NCI-H345 treated with DMSO at 0.1 percent for 48 hours (cell line): ENCODE measurements around the gene RPL31.

Experiments
- DNase-seq: peaks from one replicate; lab custom pipeline; 2025; ENCODE audit not compliant: unreplicated experiment; lab: John Stamatoyannopoulos, UW

The RPL31 gene

GRCh38 chr2:100974712-100975520 is 27.2 kb upstream of the RPL31 start:
- DNase-seq, result no peak

- no peak for DNase-seq
Measured at GRCh38 chr2:100975521-100975785, 26.6 kb upstream of the RPL31 start.

DNA sequence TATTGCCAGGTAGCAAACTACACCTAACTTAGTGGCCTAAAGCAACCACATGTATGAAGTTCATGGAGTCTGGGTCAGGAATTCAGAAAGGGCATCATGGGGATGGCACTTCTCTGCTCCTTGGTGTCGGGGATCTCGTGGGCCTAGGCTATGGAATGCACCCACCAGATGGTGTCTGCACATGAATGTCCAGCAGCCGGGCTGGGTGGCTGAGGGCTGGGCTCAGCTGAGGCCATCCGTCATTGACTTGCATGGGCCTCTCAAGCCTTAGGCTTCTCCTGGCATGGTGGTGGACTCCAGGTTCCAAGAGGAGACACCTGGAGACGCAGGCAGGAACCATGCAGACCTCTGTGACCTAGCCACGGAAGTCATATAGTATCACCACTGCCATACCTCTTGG is 26.0 kb upstream of the RPL31 start:
- DNase-seq, result no peak

DNA sequence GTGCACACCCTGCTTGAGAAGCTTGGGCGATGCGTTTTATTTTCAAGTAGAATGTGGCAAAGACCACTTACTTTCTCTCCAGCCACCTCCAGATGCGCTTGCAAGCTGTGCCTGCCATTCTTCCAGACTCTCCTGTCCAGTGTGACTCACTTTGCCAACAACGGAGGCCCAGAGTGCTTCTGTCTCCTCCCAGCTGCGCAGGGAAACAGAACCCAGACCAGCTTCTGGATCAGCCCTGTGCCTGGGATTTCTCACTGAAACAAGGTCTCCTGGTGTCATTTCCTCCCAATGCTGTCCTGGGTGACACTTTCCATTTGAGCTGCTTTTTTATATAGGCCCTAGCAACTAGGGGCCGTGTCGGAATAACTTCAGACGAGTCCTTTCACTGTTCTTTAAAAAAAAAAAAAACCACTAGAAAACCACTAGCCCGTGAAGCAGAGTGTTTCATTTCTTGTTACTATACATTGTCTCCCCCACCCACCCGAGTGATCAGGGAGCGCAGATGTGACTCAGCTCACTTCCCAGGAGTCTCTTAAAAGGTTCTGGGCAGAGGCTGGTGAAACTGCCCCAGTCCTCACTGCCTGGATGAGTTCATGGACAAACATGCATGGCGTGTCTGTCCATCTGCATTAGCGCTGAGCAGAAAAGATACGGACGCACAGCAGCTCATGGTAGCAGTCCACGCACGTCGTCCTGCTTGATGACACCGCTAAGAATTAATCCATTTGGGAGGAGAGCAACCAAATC is 25.3 kb upstream of the RPL31 start:
- no peak for DNase-seq

DNA sequence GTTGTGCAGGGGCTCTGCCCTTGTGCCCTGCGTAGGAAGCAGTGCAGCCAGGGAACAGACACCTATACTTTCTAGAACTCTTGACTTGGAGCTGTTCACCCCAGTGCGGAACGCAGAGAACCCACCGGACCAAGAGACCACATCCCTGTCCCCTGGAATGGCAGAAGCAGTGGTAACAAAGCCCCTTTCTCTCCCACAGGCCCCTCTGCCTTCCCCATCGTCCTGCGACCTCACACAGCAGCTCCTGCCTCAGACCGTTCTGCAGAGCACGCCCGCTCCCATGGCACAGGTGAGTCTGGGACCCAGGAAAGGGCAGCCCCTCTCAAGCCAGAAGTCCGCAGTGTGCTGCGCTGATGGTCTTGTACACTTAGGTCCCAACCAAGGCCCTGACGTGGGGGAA is 24.6 kb upstream of the RPL31 start:
- DNase-seq, result no peak

DNA sequence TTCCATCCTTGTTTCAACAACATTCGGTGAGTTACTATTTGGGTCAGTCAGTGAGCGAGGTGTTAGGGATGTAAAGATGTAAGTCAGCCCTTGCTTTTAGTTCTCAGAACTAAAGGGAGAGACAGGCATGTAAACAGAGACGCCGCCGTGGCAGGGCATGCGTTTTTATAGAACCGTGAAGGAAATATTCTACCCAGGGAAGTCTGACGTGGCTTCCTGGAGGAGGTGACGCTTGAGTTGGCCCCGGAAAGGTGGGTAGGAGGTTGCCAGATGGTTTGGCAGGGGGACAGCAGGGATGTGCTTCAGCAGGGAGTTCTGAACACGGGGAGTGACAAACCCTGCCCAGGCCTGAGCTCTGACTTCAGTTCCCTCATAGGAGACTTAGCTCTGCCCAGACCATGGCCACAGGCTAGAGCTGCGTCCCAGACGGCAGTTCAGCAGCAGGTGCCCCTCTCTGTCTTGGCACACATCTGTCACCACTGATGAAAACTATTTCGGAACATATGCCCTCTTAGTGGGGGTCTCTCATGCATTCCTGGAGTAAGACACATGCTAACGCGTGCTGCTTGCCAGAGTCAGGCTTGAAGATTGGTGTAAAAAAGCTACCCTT is 23.4 kb upstream of the RPL31 start:
- DNase-seq, result no peak

GRCh38 chr2:100980046-100980445 is 22.0 kb upstream of the RPL31 start:
- DNase-seq, result no peak

- DNase-seq, result no peak
Measured at GRCh38 chr2:100981011-100981410, 21.1 kb upstream of the RPL31 start.

DNA sequence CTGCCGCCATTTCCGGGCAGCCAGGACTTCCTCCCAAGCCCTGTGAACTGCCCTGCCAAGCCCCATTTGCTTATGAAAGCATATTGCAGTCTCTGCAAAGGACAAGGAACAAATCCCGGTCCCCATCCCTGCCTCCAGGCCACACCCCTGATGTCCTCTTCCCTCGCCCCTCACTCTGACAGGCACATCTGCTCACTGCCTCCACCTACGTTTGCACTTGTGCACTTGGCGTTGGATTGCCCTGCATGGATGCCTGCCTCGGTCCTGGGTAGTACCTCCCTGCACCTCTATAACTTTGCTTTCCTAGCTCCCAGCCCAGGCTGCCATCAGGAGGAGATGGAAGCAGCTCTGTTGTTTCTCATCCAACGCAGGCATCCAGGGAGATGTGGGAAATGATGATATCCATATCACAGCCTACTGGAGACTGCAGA is 19.6 kb upstream of the RPL31 start:
- DNase-seq, result no peak

GRCh38 chr2:100983201-100983600 is 18.9 kb upstream of the RPL31 start:
- no peak for DNase-seq

DNA sequence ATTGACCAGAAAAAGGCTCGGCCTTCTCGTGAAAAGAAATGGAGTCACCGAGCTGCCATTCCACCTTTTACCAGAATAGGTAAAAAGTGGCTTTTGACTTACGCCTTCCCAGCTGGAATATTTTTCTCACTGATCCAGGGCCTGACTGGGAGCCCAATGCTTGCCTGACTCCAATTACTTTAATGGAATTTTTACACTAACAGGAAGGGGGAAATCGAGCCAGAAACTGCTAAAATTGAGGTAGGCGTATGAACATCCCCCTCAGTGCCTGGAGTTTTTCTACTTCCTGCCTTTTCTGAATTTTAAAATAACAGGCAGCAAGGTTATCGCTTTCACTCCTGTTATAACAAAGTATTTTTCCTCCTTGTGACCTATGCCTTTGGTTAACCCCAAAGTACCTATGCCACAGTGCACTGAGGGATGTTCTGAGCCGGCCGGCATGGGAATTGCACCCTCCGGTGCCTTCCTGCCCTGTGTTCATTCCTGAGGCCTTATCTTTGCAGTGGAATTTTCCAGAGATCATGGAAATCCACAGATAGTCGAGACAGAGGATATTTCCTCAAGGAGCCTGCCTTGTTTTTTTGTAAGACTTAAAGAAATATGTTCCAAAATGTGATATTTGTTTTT is 18.3 kb upstream of the RPL31 start:
- no peak for DNase-seq

DNA sequence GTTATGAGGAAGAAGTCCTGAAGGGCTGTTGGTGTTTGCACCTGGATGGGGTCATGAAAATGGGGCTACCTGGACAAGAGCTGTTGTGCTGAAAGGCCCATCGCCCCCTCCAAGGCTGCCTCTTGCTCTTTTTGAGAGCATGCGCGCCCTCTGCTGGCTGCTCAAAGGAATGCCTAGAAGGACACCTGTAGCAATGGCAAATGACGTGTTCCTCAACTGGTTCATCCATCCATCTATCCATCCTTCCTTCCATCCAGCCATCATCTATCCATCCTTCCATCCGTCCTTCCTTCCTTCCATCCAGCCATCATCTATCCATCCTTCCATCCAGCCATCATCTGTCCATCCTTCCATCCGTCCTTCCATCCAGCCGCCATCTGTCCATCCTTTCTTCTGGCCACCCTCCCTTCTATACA is 17.2 kb upstream of the RPL31 start:
- DNase-seq, result peak; percentile 60

DNA sequence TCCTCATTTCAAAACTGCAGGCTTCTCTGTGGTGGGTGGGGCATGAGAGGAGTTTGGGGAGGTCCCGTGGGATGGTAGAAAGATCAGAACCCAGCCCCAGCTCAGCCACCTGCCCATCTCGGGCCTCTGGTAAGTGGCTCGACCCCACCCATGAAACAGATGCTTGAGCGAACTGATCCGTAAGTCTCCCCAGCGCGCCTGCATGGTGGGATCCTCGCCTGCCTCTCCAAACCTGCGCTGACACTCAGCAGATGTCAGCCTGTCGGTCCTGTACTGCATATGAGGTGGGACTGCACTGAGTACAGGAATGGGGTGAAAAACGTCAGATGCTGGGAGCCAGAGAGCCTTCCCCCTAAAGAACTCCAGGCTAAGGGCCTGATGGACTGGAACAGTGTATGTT is 15.9 kb upstream of the RPL31 start:
- no peak for DNase-seq

DNA sequence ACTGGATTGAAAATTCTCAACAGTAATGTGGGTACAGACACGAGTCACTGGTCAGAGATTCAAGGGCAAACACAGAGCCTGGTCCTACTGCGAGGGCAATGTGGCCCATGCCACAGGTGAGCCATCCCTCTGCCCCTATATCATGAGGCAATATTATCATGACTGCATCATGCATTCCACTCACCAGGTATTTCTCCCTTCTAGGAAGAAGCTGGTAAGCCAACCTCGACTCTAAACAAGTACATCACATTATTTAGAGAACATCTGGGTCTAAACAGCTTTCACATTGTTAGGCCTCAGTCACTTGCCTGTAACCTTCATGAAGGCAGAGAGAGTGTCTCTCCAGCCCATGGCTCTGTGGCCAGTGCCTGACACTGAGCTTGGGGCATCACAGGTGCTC is 14.6 kb upstream of the RPL31 start:
- DNase-seq, result no peak

DNA sequence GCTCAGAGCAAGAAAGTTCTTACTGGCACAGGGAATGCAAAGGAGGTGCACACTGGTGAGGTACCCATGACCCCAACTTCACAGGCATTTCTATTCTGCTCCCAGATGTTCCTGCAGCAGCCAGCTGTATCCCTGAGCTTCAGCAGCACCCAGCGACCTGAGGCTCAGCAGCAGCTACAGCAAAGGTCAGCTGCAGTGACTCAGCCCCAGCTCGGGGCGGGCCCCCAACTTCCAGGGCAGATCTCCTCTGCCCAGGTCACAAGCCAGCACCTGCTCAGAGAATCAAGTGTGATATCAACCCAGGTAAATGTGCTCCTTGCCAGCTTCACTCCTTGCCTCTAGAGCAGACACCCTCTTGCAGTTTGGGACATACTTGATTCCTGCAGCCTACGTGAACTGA is 14.1 kb upstream of the RPL31 start:
- DNase-seq, result no peak

GRCh38 chr2:100988630-100989417 is 13.3 kb upstream of the RPL31 start:
- no peak for DNase-seq

GRCh38 chr2:100989666-100990065 is 12.4 kb upstream of the RPL31 start:
- DNase-seq, result no peak

- no peak for DNase-seq
Measured at GRCh38 chr2:100990166-100990565, 11.9 kb upstream of the RPL31 start.

- no peak for DNase-seq
Measured at GRCh38 chr2:100990650-100991403, 11.3 kb upstream of the RPL31 start.

DNA sequence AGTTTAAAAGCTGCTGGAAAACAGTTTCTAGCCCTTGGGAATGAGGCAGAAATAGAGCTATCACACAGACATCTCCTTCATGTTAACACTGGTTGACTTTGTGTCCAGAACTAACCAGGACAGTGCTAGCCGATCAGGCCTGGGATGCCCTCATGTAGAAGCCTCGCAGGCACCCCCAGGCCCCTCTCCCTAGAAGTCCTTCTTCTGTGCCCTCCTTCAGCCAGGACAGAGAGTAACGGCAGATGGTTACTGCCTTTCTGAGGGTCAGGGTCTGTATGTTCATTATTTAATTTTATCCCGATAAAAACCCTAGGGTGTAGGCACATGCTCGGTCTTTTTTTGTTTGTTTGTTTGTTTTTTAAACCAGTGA is 10.7 kb upstream of the RPL31 start:
- DNase-seq, result no peak
